Measurements from ENCODE around the gene COMMD1.

GRCh38 chr2:61988462-61989366, 83.2 kb downstream of the COMMD1 start:
- TF ChIP-seq, protein P1, sequence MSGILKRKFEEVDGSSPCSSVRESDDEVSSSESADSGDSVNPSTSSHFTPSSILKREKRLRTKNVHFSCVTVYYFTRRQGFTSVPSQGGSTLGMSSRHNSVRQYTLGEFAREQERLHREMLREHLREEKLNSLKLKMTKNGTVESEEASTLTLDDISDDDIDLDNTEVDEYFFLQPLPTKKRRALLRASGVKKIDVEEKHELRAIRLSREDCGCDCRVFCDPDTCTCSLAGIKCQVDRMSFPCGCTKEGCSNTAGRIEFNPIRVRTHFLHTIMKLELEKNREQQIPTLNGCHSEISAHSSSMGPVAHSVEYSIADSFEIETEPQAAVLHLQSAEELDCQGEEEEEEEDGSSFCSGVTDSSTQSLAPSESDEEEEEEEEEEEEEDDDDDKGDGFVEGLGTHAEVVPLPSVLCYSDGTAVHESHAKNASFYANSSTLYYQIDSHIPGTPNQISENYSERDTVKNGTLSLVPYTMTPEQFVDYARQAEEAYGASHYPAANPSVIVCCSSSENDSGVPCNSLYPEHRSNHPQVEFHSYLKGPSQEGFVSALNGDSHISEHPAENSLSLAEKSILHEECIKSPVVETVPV (CRISPR knock-in tag; IDR thresholded peaks at IDR 0.05): no peak
- TF ChIP-seq ZFP3 (CRISPR knock-in tag; IDR thresholded peaks at IDR 0.05): no peak
- TF ChIP-seq RARB (CRISPR knock-in tag; IDR thresholded peaks at IDR 0.05): no peak
- TF ChIP-seq, protein P2, sequence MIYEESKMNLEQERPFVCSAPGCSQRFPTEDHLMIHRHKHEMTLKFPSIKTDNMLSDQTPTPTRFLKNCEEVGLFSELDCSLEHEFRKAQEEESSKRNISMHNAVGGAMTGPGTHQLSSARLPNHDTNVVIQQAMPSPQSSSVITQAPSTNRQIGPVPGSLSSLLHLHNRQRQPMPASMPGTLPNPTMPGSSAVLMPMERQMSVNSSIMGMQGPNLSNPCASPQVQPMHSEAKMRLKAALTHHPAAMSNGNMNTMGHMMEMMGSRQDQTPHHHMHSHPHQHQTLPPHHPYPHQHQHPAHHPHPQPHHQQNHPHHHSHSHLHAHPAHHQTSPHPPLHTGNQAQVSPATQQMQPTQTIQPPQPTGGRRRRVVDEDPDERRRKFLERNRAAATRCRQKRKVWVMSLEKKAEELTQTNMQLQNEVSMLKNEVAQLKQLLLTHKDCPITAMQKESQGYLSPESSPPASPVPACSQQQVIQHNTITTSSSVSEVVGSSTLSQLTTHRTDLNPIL (CRISPR knock-in tag; IDR thresholded peaks at IDR 0.05; ENCODE audit: low read depth): no peak
- TF ChIP-seq OSR1 (CRISPR knock-in tag; IDR thresholded peaks at IDR 0.05): no peak
- TF ChIP-seq ESRRG (CRISPR knock-in tag; IDR thresholded peaks at IDR 0.05): no peak
- TF ChIP-seq, protein P3, sequence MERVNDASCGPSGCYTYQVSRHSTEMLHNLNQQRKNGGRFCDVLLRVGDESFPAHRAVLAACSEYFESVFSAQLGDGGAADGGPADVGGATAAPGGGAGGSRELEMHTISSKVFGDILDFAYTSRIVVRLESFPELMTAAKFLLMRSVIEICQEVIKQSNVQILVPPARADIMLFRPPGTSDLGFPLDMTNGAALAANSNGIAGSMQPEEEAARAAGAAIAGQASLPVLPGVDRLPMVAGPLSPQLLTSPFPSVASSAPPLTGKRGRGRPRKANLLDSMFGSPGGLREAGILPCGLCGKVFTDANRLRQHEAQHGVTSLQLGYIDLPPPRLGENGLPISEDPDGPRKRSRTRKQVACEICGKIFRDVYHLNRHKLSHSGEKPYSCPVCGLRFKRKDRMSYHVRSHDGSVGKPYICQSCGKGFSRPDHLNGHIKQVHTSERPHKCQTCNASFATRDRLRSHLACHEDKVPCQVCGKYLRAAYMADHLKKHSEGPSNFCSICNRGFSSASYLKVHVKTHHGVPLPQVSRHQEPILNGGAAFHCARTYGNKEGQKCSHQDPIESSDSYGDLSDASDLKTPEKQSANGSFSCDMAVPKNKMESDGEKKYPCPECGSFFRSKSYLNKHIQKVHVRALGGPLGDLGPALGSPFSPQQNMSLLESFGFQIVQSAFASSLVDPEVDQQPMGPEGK (CRISPR knock-in tag; IDR thresholded peaks at IDR 0.05; ENCODE audit: borderline replicate concordance): no peak
- TF ChIP-seq BACH2 (CRISPR knock-in tag; IDR thresholded peaks at IDR 0.05; ENCODE audit: borderline replicate concordance): no peak
- no peak for TF ChIP-seq ZFP30 (CRISPR knock-in tag; IDR thresholded peaks at IDR 0.05)
- no peak for TF ChIP-seq ARNTL (CRISPR knock-in tag; IDR thresholded peaks at IDR 0.05; ENCODE audit: borderline replicate concordance, low read depth)
- TF ChIP-seq GLIS3 (CRISPR knock-in tag; IDR thresholded peaks at IDR 0.05): no peak
- no peak for TF ChIP-seq SNAI2 (CRISPR knock-in tag; IDR thresholded peaks at IDR 0.05)

All from SK-N-SH treated with all-trans-retinoic acid at 6 μM for 48 hours (cell line).